A673 (cell line): Measurements from ENCODE around the gene LGALS7.

Experiments used
- EZH2 ChIP-seq: fragments of 200-600 bp; sonication (generic); IDR thresholded peaks from 2 replicates; pipeline ENCODE4 v1.6.1; 2017; ENCODE audit warnings: borderline replicate concordance, low read depth, mild to moderate bottlenecking, mixed read lengths, antibody characterized with exemption, low read length; ENCODE audit not compliant: poor library complexity, severe bottlenecking
- TF ChIP-seq, protein P1 (sequence below): fragments of 300-800, 200-600 bp; sonication (generic); conservative IDR thresholded peaks from 2 replicates; pipeline ENCODE4 v1.5.1; 2017; ENCODE audit warnings: low read depth, mild to moderate bottlenecking, antibody characterized with exemption, low read length, moderate library complexity, mixed read lengths

GRCh38 chr19:38793177-38793576 is 19.9 kb upstream of the LGALS7 start:
- TF ChIP-seq, protein P1, sequence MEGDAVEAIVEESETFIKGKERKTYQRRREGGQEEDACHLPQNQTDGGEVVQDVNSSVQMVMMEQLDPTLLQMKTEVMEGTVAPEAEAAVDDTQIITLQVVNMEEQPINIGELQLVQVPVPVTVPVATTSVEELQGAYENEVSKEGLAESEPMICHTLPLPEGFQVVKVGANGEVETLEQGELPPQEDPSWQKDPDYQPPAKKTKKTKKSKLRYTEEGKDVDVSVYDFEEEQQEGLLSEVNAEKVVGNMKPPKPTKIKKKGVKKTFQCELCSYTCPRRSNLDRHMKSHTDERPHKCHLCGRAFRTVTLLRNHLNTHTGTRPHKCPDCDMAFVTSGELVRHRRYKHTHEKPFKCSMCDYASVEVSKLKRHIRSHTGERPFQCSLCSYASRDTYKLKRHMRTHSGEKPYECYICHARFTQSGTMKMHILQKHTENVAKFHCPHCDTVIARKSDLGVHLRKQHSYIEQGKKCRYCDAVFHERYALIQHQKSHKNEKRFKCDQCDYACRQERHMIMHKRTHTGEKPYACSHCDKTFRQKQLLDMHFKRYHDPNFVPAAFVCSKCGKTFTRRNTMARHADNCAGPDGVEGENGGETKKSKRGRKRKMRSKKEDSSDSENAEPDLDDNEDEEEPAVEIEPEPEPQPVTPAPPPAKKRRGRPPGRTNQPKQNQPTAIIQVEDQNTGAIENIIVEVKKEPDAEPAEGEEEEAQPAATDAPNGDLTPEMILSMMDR, result no peak
- TF ChIP-seq EZH2, result no peak
